ENCODE results near the gene NR6A1. TPM values are rescaled to one million over a fixed set of nuclear protein-coding genes. Genes with fewer than 3 reads are reported as not detected.

NR6A1 gene
- total RNA-seq, 2 donors from 2014 or later, result 0.71 to 4.6 TPM

GRCh38 chr9:124491049-124491975 lies 279.8 kb downstream of the NR6A1 start:
- Histone ChIP-seq H3K36me3 (no peaks in the 10 kb centered on the region), H3K9me3 (no peaks in the 10 kb centered on the region), H3K27me3 (replicated peaks; ENCODE audit: insufficient read depth) (no peaks in the 10 kb centered on the region), H3K27ac (no peak overlapping the region), H3K4me1 (ENCODE audit: control insufficient read depth in 1 of 2, low read depth in 2 of 2) (no peaks in the 10 kb centered on the region), H3K4me3 (no peak overlapping the region)
- DNase-seq (ENCODE audit: low spot score) (no peak), ATAC-seq (ENCODE audit: insufficient number of reproducible peaks, low FRiP score, low read depth) (no peak)
- no peak for TF ChIP-seq CTCF (IDR thresholded peaks at IDR 0.05)

- H3K36me3 ChIP-seq, result no peaks in the 10 kb centered on the region
- H3K4me3 ChIP-seq, result no peak overlapping the region
- H3K27ac ChIP-seq, result no peak overlapping the region
- no peaks in the 10 kb centered on the region for H3K9me3 ChIP-seq
- no peak for TF ChIP-seq CTCF (IDR thresholded peaks at IDR 0.05)
- no peaks in the 10 kb centered on the region for H3K4me1 ChIP-seq (ENCODE audit: control insufficient read depth in 1 of 2, low read depth in 2 of 2)
- DNase-seq (ENCODE audit: low spot score), result no peak
- ATAC-seq (ENCODE audit: insufficient number of reproducible peaks, low FRiP score, low read depth), result no peak
- no peaks in the 10 kb centered on the region for H3K27me3 ChIP-seq (replicated peaks; ENCODE audit: insufficient read depth)
Observed at GRCh38 chr9:124490004-124490403, 281.1 kb downstream of the NR6A1 start.

- DNase-seq (ENCODE audit: low spot score) (no peak), ATAC-seq (ENCODE audit: insufficient number of reproducible peaks, low FRiP score, low read depth) (no peak)
- Histone ChIP-seq H3K4me1 (ENCODE audit: control insufficient read depth in 1 of 2, low read depth in 2 of 2) (no peaks in the 10 kb centered on the region), H3K9me3 (no peaks in the 10 kb centered on the region), H3K36me3 (no peaks in the 10 kb centered on the region), H3K27me3 (replicated peaks; ENCODE audit: insufficient read depth) (no peaks in the 10 kb centered on the region), H3K4me3 (no peak overlapping the region), H3K27ac (no peak overlapping the region)
- no peak for TF ChIP-seq CTCF (IDR thresholded peaks at IDR 0.05)
Observed at GRCh38 chr9:124489222-124489621, 281.9 kb downstream of the NR6A1 start.

- ATAC-seq (ENCODE audit: insufficient number of reproducible peaks, low FRiP score, low read depth), result no peak
- Histone ChIP-seq H3K36me3 (no peaks in the 10 kb centered on the region), H3K4me1 (ENCODE audit: control insufficient read depth in 1 of 2, low read depth in 2 of 2) (no peaks in the 10 kb centered on the region), H3K9me3 (no peaks in the 10 kb centered on the region), H3K27ac (no peak overlapping the region), H3K27me3 (replicated peaks; ENCODE audit: insufficient read depth) (no peaks in the 10 kb centered on the region), H3K4me3 (no peak overlapping the region)
- no peak for TF ChIP-seq CTCF (IDR thresholded peaks at IDR 0.05)
- DNase-seq (ENCODE audit: low spot score), result no peak
Observed at GRCh38 chr9:124488641-124489210, 282.4 kb downstream of the NR6A1 start.

Measured in thoracic aorta (tissue), 2 donors.